GM12892 (cell line): ENCODE measurements around the gene CTNND2.

Experiments
- POLR2A ChIP-seq: IDR thresholded peaks from 2 replicates; pipeline ENCODE4 v1.6.1; 2011; ENCODE audit warnings: low read depth, low read length, control low read depth
- POLR2AphosphoS5 ChIP-seq: IDR thresholded peaks from 2 replicates; pipeline ENCODE4 v1.6.1; 2011; ENCODE audit warnings: low read depth, low read length, control low read depth
- TAF1 ChIP-seq: IDR thresholded peaks from 2 replicates; pipeline ENCODE4 v1.6.1; 2011; ENCODE audit warnings: low read depth, mild to moderate bottlenecking, control low read depth, low read length, borderline replicate concordance

GRCh38 chr5:11329679-11330078, 574.6 kb downstream of the CTNND2 start:
- TF ChIP-seq POLR2A (no peak), TAF1 (no peak), POLR2AphosphoS5 (no peak)
